BJ (cell line): ENCODE data around the gene LRRC75B. TPM values are rescaled to one million over a fixed set of nuclear protein-coding genes. Genes with fewer than 3 reads are reported as not detected.
"Not testable (repeated sequence)": the region's sequence is repeated elsewhere in the genome, so short reads cannot be mapped to it uniquely, and the experiment has no call there.

Experiments used
- CTCF ChIA-PET: fragments of 350-600 bp; formaldehyde crosslinking; extraction: SDS; loops from one replicate; lab custom pipeline; 2021; ENCODE audit warnings: antibody characterized with exemption, inconsistent platforms; lab: Yijun Ruan, JAX
- POLR2A ChIA-PET: fragments of 300-600 bp; sonication (Branson Sonifier 250); formaldehyde crosslinking; extraction: SDS; loops from one replicate; lab custom pipeline; 2021; ENCODE audit warnings: antibody characterized with exemption; lab: Charles Lee
- DNase-seq: peaks from one replicate; pipeline ENCODE4 v3.0.0-alpha.2; 2011; ENCODE audit warnings: low read depth
- H3K27me3 ChIP-seq: 2 replicates; pipeline ENCODE4 v1.6.0; 2011; ENCODE audit warnings: low read length; ENCODE audit not compliant: control insufficient read depth, insufficient read depth
- H3K36me3 ChIP-seq: 2 replicates; pipeline ENCODE4 v1.5.1; 2011; ENCODE audit warnings: low read length; ENCODE audit not compliant: control insufficient read depth, insufficient read depth
- H3K4me3 ChIP-seq: 2 replicates; pipeline ENCODE4 v1.5.1; 2011; ENCODE audit warnings: low read depth, mild to moderate bottlenecking, control low read depth, low read length
- CTCF ChIP-seq: IDR thresholded peaks from 2 replicates; pipeline ENCODE4 v1.5.1; 2011; ENCODE audit warnings: low read depth, mild to moderate bottlenecking, control low read depth, inconsistent platforms, low read length, moderate library complexity; ENCODE audit not compliant: insufficient read depth
- polyA plus RNA-seq: library from polyadenylated mRNA; depleted of rRNA; stranded (reverse); fragments of >200 nt; gene quantifications from 2 replicates; pipeline ENCODE4 v1.2.3, GENCODE V29; 2011

The LRRC75B gene
- polyA plus RNA-seq, 1 experiment: 6.5 TPM

- Histone ChIP-seq H3K4me3 (no peak overlapping the region), H3K36me3 (no peaks in the 10 kb centered on the region), H3K27me3 (no peaks in the 10 kb centered on the region)
- DNase-seq: no peak
- CTCF ChIA-PET: interaction anchor here (0.8 kb wide), 1 partner anchor 25 kb away, joined by 3 read pairs; no protein-coding TSS in a partner anchor
- no peak for TF ChIP-seq CTCF
- POLR2A ChIA-PET: no interaction called here
These were observed 2.4 kb upstream of the LRRC75B start for GRCh38 chr22:24595228-24595627.

DNA sequence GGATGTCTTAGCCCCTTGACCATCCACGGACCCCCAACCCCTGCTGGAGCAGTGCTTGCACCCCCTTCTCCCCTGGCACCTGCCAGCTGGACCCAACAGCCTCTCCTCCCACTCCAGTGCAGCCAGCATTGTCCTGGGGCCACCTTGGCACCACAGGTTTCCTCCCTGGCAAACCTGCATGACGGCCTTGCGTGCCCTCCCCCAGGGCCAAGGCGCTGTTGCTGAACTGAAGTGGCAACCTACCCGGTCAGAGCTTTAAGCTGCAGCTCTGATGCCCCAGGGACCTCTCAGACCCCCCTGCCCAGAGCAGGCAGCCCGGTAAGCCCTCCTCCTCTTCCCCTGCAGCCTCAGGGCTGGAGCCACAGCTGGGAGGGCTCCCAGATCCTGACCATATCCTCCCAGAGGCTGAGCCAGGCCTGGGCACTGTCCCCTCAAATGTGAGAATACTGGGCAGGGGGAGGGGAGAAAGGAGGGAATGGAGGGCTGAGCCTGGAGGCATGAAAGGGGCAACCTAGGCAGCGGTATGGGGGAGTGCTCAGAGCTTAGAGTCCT, 1.8 kb upstream of the LRRC75B start:
- DNase-seq: no peak
- CTCF ChIA-PET: no interaction called here
- TF ChIP-seq CTCF: no peak
- no peaks in the 10 kb centered on the region for H3K36me3 ChIP-seq
- POLR2A ChIA-PET: no interaction called here
- H3K4me3 ChIP-seq: no peak overlapping the region
- H3K27me3 ChIP-seq: no peaks in the 10 kb centered on the region

DNA sequence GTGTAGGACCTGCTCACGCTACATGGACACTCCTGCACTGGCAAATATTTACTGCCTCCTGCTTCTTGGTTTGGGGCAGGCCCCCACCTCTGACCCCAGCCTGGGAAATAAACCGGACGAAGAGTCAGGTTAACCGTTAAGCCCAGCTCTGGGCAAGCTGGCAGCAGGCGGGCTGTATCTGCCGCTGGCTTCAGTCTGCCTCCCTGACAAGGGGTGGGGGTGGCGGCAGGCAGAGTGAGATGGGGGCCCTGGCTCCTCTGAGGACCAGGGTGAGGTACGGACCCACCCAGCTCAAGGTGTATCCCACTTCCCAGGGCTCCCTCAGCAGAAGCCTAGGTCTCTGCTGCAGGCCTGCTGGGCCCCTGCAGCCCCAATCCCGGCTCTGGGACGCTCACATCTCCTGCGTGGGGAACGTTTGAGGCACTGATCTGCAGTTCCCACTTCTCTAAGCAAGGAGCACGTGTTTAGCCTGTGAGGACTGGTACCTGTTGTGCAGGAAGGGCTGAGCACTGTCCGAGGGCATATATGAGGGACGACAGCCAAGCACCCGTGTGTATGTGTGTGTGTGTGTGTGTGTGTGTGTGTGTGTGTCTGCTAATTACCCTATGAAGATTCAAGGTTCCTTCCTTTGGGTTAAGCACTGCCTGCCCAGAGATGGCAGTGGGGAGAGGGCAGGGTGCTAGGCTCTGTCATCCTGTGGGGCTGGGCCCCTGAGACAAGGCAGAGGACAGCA, 1.1 kb upstream of the LRRC75B start:
- Histone ChIP-seq H3K27me3 (no peaks in the 10 kb centered on the region), H3K4me3 (no peak overlapping the region), H3K36me3 (no peaks in the 10 kb centered on the region)
- no peak for TF ChIP-seq CTCF
- ChIA-PET POLR2A (no interaction called here), CTCF (no interaction called here)
- no peak for DNase-seq

GRCh38 chr22:24593559-24593835, 624 bp upstream of the LRRC75B start:
- POLR2A ChIA-PET, DNase-seq, H3K27me3 ChIP-seq, H3K36me3 ChIP-seq, CTCF ChIA-PET: not testable (repeated sequence)
- H3K4me3 ChIP-seq: peak overlapping the region; percentile 71

GRCh38 chr22:24592058-24592850, 619 bp downstream of the LRRC75B start:
- DNase-seq: no peak
- POLR2A ChIA-PET: no interaction called here
- H3K27me3 ChIP-seq: no peaks in the 10 kb centered on the region
- peak overlapping the region; percentile 71 for H3K4me3 ChIP-seq
- peaks cover 1% of the 10 kb centered on the region; the same call in 1 of the 2 replicates for H3K36me3 ChIP-seq
- TF ChIP-seq CTCF: no peak
- CTCF ChIA-PET: no interaction called here
